Ecto neural progenitor cell (in vitro differentiated cells): ENCODE data around the gene KANSL1L.
"Not testable (repeated sequence)": the region's sequence is repeated elsewhere in the genome, so short reads cannot be mapped to it uniquely, and the experiment has no call there.

ENCODE experiments used
- DNase-seq: peaks from one replicate; pipeline ENCODE4 v3.0.0-alpha.2; 2018; ENCODE audit warnings: low spot score

Gene KANSL1L

GRCh38 chr2:210177115-210177514 is 5.9 kb upstream of the KANSL1L start:
- not testable (repeated sequence) for DNase-seq

DNA sequence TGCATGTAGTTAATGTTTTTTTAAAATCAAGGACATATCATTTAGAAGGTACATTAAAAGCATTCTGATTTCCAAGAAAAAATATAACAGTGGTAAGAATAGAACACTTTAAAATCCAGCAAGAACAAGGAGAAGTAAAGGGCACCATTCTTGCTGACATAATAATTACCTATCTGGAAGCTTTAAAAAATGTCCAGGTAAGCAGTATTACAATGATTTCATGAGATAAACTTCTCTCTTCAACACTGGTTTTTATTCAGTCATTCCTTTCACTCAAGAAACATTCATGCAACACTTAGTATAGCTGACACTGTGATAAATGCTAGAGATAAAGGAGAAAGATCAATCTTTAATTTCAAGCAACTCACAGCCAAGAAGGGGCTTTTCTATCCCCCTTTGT is 2.9 kb upstream of the KANSL1L start:
- no peak for DNase-seq

DNA sequence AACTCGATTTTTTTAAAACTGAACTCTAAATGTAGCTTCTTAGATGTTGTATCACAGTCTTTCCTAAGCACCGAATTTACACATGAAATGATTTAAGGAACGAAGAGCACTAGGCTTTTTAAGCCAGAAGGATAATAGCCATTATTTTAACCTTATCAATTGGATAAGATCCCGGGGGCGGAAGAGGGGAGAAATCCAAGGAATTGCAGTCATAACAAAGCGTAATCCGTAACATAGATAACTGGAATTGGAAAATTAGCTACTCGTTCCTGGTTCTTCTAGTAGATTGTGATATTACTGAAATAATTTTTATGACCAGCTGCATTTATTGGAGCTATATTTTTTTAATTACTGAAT is 988 bp upstream of the KANSL1L start:
- no peak for DNase-seq

DNA sequence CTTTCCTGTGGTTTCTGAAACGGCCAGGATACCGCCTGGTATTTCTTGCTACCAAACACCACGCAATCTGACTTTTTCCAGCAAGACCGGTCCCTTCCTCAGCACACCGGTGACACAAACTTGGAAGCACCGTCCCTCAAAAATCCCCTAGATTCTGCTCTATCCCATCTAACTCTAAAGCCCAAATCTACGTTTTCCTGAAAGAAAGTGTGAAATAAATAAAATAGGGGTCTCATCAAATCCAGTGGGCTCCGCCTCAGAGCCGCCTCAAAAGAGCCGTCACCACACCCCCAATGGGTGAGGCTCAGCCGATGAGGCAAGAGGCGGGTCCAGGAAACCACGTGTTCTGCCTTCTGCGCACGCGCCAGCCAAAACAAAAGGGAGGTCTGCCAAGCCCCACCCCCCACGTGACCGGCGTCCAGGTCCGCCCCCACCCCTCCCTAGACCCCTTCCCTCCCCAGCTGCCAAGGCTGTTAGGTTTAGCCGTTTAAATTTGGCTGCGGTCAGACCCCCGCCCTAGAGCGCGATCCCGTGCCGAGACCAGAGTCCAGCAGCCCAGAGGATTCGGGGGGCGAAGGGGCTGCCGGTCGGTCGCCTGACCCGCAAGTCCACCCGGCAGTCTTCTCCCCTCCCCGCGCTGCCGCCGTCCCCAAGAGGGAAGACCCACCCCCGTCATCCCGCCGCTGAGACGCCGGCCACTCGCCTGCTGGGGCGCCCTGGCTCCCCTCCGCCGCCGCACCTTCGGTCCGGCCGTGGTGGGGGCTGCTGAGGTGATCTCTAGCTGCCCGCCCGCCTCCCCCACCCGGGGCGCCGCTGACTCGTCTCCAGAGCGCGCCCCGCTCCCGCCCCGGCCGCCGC is 534 bp downstream of the KANSL1L start:
- DNase-seq, result peak; percentile 98

GRCh38 chr2:210170196-210170445 is 1.1 kb downstream of the KANSL1L start:
- no peak for DNase-seq

GRCh38 chr2:210169516-210170195 is 1.6 kb downstream of the KANSL1L start:
- no peak for DNase-seq

GRCh38 chr2:210167227-210167626 is 4.0 kb downstream of the KANSL1L start:
- DNase-seq, result no peak

DNA sequence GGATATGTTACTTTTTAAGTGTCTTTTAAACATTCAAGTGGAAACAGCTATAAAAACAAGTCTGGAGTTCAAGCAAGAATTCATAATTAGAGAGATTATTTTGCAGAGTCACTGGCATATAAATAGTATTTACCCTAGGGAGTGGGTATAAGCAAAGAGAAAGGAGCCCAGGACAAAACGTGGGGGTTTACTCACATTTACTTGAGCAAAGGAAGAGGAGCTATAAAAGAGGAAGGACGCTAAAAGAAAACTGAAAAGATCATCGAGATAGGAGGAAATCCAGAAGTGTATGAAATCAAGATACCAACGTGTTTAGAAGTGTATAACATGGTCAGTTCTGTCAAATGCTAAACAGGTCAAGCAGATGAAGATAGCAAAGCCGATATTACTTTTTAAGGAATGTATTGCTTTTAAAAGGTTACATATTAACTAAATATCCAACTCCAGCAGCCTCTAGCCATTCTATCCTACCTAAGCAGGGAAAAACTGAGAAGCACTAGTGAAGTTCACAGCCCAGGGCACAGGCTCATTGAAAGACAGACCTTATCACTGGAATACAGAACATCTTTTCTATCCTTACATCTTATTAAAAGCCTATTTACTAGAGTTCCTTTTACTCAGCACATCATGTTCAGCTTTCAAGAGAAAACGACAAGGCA is 8.6 kb downstream of the KANSL1L start:
- DNase-seq, result no peak

DNA sequence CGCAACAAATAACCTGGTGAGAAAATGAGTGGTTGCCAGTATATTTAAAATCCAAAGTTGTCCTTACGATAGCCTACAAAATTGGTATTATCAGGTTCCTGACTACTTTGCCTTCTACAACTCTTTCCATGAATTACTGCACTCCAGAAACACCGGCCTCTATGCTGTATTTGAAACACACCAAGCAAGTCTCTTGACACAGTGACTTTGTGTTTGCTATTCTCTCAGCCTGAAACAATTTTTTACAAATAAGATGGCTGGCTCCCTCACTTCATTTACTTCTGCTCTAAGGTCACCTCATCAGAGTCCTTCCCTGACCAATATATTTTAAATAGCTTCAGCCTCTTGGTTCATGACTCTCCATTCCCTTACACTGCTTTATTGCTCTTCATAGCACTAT is 12.2 kb downstream of the KANSL1L start:
- DNase-seq, result no peak

DNA sequence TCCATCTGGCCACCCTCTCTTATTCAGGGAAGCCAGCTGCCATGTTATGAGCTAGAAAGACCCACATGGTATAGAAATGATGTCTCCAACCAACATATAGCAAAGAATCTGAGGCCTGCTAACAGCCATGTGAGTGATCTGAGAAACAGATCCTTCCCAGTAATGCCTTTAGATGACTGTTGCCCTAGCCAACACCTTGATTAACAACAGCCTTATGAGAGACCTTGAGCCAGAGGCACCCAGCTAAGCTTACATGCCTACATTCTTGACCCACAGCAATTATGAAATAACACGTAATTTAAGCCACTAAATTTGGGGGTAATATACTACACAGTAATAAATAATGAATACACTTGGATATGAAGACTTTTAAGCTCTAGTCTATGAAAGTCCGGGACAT is 13.0 kb downstream of the KANSL1L start:
- DNase-seq, result no peak

DNA sequence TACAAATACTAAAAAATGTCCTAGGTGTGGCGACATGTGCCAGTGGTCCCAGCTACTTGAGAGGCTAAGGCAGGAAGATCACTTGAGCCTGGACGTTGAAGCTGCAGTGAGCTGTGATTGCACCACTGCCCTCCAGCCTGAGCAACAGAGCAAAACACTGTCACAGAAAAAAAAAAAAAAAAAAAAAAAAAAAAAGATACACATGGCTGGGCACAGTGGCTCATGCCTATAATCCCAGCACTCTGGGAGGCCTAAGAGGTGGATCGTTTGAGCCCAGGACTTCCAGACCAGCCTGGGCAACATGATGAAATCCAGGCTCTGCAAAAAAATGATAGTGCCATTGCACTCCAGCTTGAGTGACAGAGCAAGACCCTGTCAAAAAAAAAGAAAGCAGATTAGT is 13.7 kb downstream of the KANSL1L start:
- no peak for DNase-seq

- DNase-seq, result no peak
These were observed 23.6 kb downstream of the KANSL1L start for GRCh38 chr2:210147614-210148013.

- no peak for DNase-seq
These were observed 39.0 kb downstream of the KANSL1L start for GRCh38 chr2:210132239-210132638.

DNA sequence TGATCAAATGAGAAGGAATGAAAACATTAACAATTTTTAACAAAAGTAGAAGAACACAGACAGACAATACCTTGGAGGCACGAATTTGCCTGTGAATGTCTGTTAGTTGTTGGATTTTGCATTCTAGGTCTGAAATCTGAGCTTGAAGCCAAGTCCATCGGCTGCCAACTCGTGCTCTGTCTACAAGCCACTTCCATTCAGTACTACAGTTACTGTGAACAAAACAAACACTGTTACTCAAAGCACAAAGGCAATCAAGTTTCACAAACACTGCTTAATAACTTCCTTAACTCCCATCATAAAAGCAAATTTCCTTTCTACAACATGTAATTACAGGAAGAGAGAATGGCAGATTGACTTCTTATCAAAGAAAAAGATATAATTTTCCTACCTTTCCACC is 42.2 kb downstream of the KANSL1L start:
- no peak for DNase-seq

- no peak for DNase-seq
These were observed 57.5 kb downstream of the KANSL1L start for GRCh38 chr2:210113614-210114235.

- DNase-seq, result no peak
These were observed 58.3 kb downstream of the KANSL1L start for GRCh38 chr2:210112871-210113270.

GRCh38 chr2:210099940-210100339 is 71.3 kb downstream of the KANSL1L start:
- DNase-seq, result no peak

DNA sequence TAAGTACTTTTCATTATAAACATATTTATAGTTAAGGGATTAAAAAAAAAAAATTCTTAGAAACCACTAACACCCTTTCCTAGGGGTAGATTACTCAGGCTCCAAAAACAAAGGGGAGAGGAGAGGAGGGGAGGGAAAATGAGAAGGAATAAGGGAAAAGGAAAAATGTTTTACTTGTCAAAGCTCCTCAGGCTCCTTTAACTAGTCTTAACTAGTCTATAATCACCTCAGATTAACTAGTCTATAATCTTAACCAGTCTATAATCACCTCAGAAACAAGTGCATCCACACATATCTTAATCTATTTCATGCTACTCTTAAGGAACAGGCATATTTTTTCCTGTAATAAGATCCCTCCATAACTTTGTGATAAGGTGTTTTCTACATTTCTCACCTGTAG is 76.4 kb downstream of the KANSL1L start:
- no peak for DNase-seq

DNA sequence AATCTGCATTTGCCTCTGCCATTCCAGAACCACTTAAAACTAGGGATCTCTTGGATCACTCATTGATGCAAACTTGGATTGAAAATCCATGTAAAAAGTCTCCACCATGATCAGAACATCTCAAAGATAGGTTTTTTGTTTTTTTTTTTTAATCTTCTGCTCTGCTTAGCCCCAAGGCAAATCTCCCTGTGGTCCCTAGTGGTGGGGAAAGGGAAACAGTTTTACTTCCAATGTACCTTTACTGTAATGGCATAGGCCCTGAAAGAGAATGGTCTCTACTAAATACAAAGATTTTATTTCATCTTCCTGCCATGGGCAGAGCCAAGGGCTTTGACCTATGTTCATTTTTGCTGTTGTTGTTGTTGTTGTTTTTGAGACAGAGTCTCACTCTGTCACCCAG is 78.4 kb downstream of the KANSL1L start:
- no peak for DNase-seq

DNA sequence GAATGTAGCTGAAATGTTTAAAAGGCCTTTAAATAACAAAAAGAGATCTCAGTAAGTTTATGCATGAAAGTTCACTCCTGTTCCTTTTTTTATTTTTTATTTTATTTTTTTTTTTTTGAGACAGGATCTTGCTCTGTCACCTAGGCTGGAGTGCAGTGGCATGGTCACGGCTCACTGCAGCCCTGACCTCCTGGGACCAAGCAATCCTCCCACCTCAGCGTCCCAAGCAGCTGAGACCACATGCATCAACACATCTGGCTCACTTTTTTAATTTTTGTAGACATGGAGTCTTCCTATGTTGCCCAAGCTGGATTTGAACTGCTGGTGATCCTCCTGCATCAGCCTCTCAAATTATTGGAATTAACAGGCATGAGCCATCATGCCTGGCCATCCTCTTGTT is 84.3 kb downstream of the KANSL1L start:
- DNase-seq, result no peak

- no peak for DNase-seq
These were observed 84.9 kb downstream of the KANSL1L start for GRCh38 chr2:210086292-210086691.

DNA sequence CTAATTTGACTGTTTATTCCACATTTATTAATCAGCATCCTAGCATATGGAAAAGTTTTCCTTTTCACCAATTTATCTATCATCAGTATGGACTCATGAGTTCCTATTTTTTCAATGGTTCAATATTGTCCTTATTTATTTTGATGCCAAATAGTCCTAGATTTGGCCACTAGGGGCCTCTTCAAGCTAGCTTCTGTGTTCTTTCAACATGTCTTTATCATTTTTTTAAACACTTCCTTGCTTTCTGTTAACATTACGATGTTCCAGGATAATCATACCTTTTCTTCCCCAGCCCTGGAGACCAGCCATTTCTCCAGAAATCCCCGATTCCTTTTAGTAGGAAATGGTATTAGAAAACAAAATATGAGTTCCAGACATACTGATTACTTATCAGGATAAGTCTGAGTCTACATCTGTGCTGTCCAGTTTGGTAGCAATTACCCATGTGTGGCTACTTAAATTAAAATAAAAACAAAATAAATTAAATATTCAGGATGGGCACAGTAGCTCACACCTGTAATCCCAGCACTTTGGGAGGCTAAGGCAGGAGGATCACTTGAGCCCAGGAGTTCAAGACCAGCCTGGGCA is 98.2 kb downstream of the KANSL1L start:
- no peak for DNase-seq

GRCh38 chr2:210072493-210072892 is 98.7 kb downstream of the KANSL1L start:
- DNase-seq, result peak; percentile 46
